ENCODE measurements around the gene FUBP3. TPM values are rescaled to one million over a fixed set of nuclear protein-coding genes. Genes with fewer than 3 reads are reported as not detected.

FUBP3 gene
- total RNA-seq, 1 donor from 2014 or later, result 31.1 TPM

DNA sequence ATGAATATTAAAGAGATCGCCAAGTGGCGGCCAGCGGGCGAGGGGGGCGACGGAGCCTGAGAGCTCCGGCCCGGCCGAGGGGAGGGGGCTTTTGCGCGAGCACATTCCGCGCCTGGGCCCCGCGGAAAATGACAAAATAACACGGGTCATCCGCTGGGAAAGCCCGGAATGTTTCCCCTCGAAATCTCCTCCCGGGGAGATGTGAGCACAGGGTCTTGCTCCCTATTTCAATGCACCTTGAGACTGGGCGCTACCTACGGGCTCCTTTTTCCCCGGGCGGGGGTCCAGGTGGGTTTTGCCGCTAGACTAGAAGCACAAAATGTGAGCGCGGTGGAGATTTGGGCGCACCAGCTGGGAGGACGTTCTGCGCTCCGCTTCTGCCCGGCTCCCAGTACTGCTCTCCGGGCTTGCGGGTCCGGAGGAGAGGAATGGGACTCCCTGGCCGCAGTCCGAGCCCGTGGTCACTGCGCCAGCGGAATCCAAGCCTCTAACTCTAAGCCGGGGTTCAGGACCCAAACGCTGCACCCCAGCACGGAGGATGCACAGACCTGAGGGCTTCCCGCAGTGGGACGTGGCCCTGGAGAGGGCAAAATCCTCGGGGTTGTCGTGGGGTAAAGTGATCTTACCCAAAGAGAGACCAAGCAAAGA is 82.2 kb downstream of the FUBP3 start:
- ATAC-seq, result no peak
- DNase-seq (ENCODE audit: low spot score), result no peak

DNA sequence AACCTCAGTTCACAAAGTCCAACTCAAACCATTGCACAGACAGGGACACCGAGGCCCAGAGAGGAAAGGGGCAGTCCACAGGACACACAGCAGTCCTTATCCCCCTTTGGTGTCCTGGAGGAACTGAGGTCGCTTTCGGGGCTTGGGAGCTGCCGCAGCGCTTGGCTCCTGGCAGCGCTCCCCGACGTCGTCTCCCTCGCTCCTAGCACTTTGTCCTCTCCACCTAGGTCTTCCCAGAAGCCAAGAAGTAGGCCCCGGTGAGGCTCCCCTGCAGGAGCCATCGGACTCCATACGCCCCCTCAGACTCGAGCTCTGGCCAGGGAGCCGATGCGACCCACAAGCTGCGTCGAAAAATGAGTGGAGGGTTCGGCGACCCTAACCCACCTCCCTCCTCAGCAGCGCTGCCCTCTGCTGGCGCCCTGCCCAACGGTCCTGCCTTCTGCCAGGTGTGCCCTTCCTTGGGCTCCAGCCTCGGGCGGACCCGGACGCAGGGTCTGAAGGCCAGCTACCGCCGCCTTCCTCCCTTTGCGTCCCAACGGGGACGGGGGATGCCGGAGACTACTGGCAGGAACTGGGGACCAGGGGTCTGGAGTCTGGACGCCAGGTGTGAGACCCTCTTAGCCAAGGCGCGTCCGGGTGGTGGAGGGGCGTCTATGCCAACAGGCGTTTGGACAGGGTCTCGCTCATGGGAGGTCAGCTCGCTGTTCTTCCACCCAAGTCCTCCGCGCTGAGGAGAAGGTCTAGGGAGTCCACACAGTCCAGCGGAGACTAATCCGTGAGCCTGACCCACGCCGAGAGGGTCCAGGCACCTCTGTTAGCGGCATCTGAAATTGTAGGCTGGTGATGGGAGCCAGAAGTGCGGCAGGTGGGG is 83.0 kb downstream of the FUBP3 start:
- no peak for DNase-seq (ENCODE audit: low spot score)
- no peak for ATAC-seq

DNA sequence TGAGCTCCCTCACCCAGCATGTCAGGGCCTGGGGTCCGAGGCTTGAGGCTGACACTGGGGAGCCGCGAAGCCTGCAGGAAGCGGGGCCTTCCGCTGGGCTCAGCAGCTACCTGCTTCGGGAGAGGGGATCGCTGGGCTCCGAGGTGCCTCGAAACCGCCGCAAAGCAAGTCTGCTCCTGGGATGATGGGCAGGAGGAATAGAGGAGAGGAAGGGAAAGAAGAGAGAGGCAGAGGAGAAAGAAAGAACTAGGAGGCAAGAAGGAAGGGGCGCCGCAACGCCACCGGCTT is 83.5 kb downstream of the FUBP3 start:
- DNase-seq (ENCODE audit: low spot score) (no peak), ATAC-seq (no peak)

- DNase-seq (ENCODE audit: low spot score) (no peak), ATAC-seq (peak; percentile 63)
These were observed 84.0 kb downstream of the FUBP3 start for GRCh38 chr9:130663258-130663976.

DNA sequence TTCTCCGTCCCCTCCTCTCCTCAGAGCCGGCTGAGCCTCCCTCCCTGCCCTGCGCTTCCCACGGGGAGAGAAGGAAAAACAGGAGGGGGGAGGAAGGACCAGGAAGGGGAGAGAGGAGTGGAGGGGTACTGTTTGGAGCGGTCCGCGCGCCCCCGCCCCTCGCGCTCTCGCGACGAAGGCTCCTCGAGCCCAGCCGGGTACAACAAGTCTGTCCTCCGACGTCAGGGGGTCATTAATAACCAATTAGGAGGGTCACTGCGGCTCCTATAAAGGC is 84.5 kb downstream of the FUBP3 start:
- no peak for ATAC-seq
- no peak for DNase-seq (ENCODE audit: low spot score)

- no peak for ATAC-seq
These were observed 85.1 kb downstream of the FUBP3 start, which contains the start of gene PRDM12 for GRCh38 chr9:130664251-130665028. PRDM12 (plus strand) TSS chr9:130664594; CDS start chr9:130664654, 60 bp downstream.

GRCh38 chr9:130665029-130665430 is 85.7 kb downstream of the FUBP3 start:
- DNase-seq (ENCODE audit: low spot score) (no peak), ATAC-seq (no peak)

More at GRCh38 chr9:130664251-130665028, 85.1 kb downstream of the FUBP3 start, which contains the start of gene PRDM12:
- DNase-seq (ENCODE audit: low spot score), result no peak

DNA sequence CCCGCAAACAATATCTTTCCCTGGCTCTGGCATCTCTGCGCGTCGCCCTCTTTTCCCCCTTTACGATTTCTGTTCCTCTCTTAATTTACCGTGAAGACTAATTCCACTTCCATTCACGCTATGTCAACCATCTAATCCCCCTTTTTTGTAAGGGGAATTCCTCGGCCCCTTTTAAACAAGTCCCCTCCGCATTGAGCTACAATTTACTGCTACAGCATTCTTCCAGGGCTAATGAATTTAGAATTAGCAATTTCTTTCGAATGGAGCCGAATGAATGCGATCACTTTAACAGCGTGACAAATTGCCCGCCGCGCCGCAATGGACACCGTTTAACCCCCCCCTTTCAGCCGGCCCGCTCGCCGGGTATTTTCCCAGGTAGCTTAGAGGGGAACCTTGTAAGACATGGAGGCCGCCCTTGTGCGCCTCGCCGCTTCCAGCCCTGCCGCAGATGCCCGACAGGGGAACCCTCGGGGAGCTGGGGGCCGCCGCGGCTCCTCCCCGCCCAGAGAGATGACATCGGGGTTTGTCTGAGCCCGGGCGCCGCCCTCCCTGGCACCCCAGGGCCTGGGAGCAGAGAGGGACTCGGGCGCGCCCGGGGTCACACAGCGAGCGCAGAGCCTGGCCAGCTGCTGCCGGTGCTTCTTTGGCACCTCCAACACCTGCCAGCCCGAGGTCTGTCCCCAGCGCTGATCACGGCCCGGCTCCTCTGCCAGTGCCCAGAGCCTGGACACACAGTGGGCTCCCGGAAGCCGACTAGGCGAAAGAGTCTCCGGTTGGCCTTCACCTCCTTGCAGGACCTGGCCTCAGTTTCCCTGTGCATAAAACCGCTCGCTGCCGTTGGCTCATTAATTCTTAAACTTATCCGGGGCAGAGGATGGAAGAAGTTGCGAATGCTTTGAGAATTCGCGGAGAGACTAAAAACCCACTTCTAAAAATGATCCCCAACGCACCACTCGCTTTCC is 86.3 kb downstream of the FUBP3 start:
- DNase-seq (ENCODE audit: low spot score), result no peak

GRCh38 chr9:130666393-130667119 is 87.2 kb downstream of the FUBP3 start:
- ATAC-seq (no peak), DNase-seq (ENCODE audit: low spot score) (no peak)

More for the DNA sequence above, 86.3 kb downstream of the FUBP3 start:
- peak; percentile 10 for ATAC-seq

DNA sequence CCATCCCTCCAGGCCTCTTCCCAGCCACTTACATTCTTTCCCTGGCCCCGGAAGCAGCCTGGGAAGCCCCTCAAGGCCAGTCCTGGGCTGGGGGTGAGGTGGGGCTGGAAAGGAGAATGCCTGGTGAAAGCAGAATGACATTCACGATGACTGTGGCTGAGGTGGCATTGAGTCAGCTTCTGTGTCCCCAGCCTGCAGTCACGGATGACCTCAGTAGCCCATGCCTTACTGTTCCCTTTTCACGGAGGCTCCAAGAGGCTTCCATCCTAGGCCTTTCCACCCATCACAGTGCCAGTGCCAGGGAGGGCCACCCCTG is 87.7 kb downstream of the FUBP3 start:
- no peak for ATAC-seq

DNA sequence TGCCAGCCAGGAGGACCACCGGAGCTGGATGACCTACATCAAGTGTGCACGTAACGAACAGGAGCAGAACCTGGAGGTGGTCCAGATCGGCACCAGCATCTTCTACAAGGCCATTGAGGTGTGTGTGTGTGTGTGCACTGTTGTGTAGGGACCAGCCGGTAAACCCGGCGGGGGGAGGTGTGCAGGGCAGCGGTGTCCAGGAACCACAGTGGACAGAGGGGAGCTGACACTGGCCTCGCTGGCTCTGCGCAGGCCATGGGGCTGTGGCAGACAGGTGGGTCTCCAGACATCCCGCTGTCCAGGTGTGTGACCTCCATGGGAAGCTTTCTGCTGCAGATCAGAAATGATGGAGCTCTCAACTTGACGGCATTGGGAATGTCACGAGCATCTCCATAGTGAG is 88.8 kb downstream of the FUBP3 start:
- ATAC-seq (no peak), DNase-seq (ENCODE audit: low spot score) (no peak)

More for the DNA sequence above, 87.7 kb downstream of the FUBP3 start:
- no peak for DNase-seq (ENCODE audit: low spot score)

GRCh38 chr9:130668659-130669058 is 89.3 kb downstream of the FUBP3 start:
- no peak for ATAC-seq
- no peak for DNase-seq (ENCODE audit: low spot score)

DNA sequence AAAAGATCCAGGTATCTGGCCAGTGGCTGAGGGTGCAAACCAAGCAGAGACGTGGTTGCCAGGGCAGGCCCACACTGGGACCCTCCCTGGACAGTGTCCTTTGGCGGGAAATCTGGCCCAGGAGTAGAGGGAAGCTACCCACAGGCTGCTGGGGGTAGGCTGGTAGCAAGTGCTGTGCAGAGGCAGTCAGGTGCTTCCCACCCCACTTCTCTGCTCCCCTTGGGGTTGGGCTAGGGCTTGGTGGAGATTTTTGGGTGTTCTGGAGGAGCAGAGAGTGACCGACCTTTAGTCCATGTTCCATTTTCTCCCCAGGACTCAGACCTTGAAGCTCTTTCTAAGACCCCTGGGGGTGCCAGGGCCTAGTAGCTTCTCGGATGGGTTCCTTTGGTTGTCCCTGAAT is 90.6 kb downstream of the FUBP3 start:
- ATAC-seq (no peak), DNase-seq (ENCODE audit: low spot score) (no peak)

GRCh38 chr9:130670644-130671043 is 91.3 kb downstream of the FUBP3 start:
- no peak for ATAC-seq
- DNase-seq (ENCODE audit: low spot score), result no peak

GRCh38 chr9:130672466-130672865 is 93.1 kb downstream of the FUBP3 start:
- no peak for ATAC-seq
- no peak for DNase-seq (ENCODE audit: low spot score)

DNA sequence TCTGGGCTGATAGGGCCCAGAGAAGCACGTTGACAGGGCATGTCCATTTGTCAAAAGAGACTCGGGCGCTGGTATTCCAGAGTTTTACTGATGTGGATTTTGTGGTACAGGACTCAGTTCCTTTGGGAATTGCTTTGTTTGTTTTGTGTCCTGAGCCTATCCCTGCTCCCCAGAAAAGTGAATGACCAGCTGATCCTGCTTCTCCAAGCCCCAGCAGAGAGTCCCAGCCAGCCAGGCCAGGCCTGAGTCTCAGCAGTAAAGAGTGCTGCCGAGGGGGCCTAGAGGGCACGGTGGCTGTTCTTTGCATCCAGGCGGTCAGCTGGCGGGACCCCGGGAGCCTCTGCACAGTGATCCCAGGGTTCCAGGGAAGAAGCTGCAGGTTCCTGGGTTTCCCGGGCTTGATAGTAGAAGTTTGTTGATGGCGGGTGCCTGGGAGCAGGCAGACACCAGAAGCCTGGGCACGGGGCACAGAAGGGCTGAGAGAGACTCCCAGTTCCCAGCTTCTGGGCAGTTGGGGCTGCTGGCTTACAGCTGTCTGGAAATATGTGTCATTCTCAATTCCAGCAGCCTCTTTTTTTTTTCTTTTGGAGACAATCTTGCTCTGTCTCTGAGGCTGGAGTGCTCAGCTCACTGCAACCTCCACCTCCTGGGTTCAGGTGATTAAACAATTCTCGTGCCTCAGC is 93.7 kb downstream of the FUBP3 start:
- DNase-seq (ENCODE audit: low spot score) (no peak), ATAC-seq (no peak)

DNA sequence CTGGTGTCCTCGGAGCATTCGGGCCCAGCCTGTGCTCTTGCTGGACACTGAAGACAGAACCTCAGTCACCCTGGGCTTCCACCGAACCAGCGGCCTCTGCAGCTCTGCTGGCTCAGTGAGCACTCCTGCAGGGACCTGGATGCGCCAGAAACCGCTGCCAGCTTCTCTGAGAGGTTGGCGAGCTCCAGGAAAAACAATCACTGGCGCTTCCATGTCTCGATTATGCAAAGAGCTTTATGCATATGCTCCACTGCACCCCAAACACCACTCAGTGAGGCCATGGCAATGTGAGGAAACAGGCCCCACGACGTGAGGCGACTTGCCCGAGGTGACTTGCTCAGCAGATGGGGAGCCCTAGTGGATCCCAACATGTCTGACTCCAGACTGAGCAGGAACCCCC is 96.0 kb downstream of the FUBP3 start:
- ATAC-seq (no peak), DNase-seq (ENCODE audit: low spot score) (no peak)

DNA sequence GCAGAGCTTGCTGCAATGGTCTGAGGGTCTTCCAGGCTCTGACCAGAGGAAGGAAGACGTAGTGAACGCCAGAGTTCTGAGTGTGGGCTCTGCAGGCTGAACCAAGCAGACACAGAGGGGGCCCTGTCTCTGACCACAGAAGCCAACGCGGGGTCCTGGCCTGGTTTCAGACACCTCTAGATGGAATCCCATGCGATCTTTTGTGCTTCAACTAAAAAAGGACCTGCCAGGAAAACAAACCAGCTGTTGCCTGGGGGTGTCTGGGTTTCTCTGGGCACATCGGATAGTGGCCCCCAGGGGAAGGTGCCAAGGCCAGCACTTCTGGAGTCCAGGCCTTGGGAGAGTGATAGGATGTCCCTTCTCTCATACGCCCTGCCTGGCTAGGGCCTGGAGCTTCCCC is 97.9 kb downstream of the FUBP3 start:
- DNase-seq (ENCODE audit: low spot score) (no peak), ATAC-seq (no peak)

Measured in left lobe of liver (tissue), 2 donors.